ENCODE measurements around the gene PGGHG. TPM values are rescaled to one million over a fixed set of nuclear protein-coding genes. Genes with fewer than 3 reads are reported as not detected.
A peak's percentile ranks its signal among the peaks of the same experiment; 100 is the strongest.
"Not testable (repeated sequence)": the region's sequence is repeated elsewhere in the genome, so short reads cannot be mapped to it uniquely, and the experiment has no call there.

The PGGHG gene
- total RNA-seq, 2 experiments from 2014 or later = 641 to 664 TPM

DNA sequence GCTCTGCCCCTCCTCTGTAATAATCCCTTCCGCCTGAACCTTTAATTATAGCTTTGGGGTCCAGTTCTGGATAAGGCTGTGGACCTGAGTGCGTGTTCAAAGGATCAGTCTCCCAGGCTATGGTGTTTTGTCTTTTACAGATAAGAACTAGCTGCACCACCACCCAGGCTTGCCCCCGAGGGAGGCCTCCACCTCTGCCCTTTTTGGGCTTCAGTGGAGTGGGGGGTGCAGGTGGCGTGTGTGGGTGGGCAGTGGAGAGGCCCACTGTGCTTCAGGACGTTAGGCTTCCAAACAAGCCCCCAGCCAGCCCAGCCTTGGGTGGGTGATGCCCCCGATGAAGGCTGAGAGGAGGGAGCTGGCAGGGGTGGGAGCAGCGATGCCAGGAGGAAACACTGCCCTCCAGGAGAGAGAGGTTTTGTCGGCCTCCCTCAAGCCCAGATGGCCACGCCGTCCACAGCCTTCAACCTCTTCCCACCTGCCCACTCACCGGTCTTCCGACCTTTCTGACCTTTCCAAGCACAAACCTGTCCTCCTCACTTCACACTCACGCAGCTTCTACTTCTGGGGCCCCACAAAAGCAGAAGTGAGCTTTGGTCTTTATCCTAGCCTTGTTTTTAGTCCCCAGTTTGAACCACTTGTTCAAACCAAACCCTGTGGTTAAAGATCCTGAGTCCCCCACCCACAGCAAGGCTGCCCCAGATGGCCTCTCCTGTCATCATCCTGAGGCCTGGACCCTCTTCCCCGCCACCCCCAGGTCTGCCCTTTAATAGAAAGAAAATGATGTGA is 31.8 kb upstream of the PGGHG start:
- peaks cover 3% of the 10 kb centered on the region for H3K27me3 Mint-ChIP-seq
- peaks cover under 1% of the 10 kb centered on the region for H3K9me3 Mint-ChIP-seq
- peaks cover 5% of the 10 kb centered on the region for H3K36me3 Mint-ChIP-seq
- DNase-seq (no peak), ATAC-seq (ENCODE audit: low read depth) (no peak)
- H3K27ac Mint-ChIP-seq = no peak overlapping the region
- peaks cover 2% of the 10 kb centered on the region for H3K4me1 Mint-ChIP-seq
- POLR2A ChIA-PET = interaction anchor here (0.8 kb wide), 1 partner anchor 9 kb away, joined by 3 read pairs; no protein-coding TSS in a partner anchor
- H3K4me3 Mint-ChIP-seq = no peak overlapping the region

DNA sequence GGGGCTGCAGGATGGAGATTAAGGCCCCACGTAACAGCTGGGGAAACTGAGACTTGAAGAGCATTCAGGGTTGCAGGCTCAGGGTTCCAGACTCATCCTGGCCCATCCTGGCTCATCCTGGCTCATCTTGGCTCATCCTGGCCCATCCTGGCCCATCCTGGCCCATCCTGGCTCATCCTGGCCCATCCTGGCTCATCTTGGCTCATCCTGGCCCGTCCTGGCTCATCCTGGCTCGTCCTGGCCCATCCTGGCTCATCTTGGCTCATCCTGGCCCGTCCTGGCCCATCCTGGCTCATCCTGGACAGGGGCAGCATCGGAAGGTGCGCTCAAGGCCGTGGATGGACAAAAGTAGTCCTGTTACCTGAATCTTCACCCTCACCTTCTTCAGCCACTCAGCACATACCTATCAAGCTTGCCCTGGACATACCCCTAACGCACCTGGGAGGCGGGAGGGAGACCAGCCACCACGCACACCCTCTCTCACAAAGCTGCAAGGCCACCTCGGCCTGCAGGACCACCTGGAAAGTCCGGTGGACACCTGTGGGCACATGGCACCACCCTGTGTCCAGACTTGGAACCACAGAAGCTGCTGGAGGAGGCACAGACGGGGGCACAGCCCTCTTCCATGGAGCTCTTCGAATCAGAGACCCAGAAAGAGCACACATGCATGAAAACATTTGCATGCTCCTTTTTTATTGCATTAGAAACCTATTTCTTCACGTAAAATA is 31.0 kb upstream of the PGGHG start:
- peak overlapping the region; percentile 24 for H3K27ac Mint-ChIP-seq

DNA sequence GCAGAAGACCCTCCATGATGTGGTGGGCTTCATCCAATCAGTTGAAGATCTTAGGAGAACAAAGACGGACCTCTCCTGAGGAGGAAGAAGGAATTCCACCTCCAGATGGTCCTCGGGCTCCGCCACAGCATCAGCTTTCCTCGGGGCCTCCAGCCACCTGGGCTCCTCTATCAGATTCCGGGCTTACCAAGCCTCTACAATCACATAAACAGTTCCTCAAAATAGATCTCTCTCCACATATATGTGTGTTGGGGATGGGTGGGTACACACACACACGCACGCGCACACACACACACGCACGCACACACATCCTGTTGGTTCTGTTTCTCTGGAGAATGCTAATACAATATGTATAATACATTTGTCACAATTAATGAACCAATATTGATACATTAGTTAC is 29.5 kb upstream of the PGGHG start:
- H3K4me1 Mint-ChIP-seq = peaks cover 2% of the 10 kb centered on the region
- H3K9me3 Mint-ChIP-seq = peaks cover 2% of the 10 kb centered on the region
- H3K4me3 Mint-ChIP-seq = no peak overlapping the region
- peaks cover 3% of the 10 kb centered on the region for H3K27me3 Mint-ChIP-seq
- no peak for ATAC-seq (ENCODE audit: low read depth)
- POLR2A ChIA-PET = no interaction called here
- peaks cover 2% of the 10 kb centered on the region for H3K36me3 Mint-ChIP-seq
- H3K27ac Mint-ChIP-seq = no peak overlapping the region
- DNase-seq = no peak

More for the DNA sequence above, 31.0 kb upstream of the PGGHG start:
- Mint-ChIP-seq H3K4me3 (no peak overlapping the region), H3K27me3 (peaks cover 3% of the 10 kb centered on the region), H3K9me3 (peaks cover 2% of the 10 kb centered on the region), H3K4me1 (peaks cover 2% of the 10 kb centered on the region), H3K36me3 (peaks cover 4% of the 10 kb centered on the region)
- ATAC-seq (ENCODE audit: low read depth) (no peak), DNase-seq (no peak)
- POLR2A ChIA-PET = interaction anchor here (0.8 kb wide), 1 partner anchor 9 kb away, joined by 3 read pairs; no protein-coding TSS in a partner anchor

DNA sequence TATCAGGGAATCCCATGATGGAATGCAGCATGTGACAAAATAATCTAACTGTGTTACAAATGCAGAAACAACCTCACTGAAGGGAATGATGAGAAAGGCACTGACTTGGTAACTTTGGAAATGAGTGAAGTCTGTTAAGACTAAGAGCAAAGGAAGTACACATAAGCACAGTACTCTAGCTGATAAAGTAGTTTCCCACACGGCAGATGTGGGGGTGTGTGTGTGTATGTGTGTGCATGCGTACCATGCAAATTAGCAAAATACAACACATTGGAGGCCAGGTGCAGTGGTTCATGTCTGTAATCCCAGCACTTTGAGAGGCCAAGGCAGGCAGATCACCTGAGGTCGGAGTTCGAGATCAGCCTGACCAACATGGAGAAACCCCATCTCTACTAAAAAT is 27.3 kb upstream of the PGGHG start:
- H3K9me3 Mint-ChIP-seq = peaks cover 2% of the 10 kb centered on the region
- ATAC-seq (ENCODE audit: low read depth) (no peak), DNase-seq (no peak)
- H3K4me3 Mint-ChIP-seq = no peak overlapping the region
- H3K27ac Mint-ChIP-seq = no peak overlapping the region
- H3K4me1 Mint-ChIP-seq = no peaks in the 10 kb centered on the region
- POLR2A ChIA-PET = interaction anchor here (1.0 kb wide), 1 partner anchor 11 kb away, joined by 3 read pairs; no protein-coding TSS in a partner anchor
- peaks cover 2% of the 10 kb centered on the region for H3K36me3 Mint-ChIP-seq
- peaks cover 3% of the 10 kb centered on the region for H3K27me3 Mint-ChIP-seq

DNA sequence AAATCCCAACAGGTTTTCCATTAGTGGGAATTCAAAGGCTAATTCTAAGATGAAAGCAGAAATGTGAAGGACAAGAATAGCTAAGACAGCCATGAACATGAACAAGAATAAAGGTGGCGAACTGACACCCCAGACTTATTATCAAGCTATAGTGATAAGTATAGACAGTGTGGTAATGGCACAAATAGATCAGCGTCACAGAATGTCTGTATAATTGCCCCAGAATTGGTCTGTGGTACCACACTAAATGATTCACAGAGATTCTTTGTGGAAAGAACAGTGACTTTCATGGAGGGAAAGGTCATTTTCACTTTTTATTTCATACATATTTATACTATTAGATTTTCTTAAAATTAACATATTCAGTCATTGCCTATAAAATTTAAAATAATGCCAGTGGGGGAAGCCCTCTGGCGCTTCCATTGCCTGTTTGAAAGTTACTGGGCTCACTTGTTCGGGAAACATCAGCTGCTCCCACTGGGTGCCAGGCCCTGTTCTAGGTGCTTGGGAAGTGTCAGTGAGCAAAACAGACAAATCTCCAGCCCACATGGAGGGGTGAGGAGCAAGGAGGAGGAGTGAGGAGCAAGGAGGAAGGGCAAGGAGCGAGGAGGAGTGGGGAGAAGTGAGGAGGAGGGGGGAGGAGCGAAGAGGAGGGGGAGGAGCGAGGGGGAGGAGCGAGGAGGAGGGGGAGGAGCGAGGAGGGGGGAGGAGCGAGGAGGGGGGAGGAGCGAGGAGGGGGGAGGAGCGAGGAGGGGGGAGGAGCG is 22.1 kb upstream of the PGGHG start:
- H3K36me3 Mint-ChIP-seq = peaks cover 1% of the 10 kb centered on the region
- ATAC-seq (ENCODE audit: low read depth) (no peak), DNase-seq (no peak)
- H3K4me3 Mint-ChIP-seq = peak overlapping the region; percentile 80
- H3K4me1 Mint-ChIP-seq = peaks cover 25% of the 10 kb centered on the region
- H3K9me3 Mint-ChIP-seq = peaks cover 2% of the 10 kb centered on the region
- H3K27ac Mint-ChIP-seq = peak overlapping the region; percentile 80
- no peaks in the 10 kb centered on the region for H3K27me3 Mint-ChIP-seq
- POLR2A ChIA-PET = interaction anchor here (1.3 to 4.7 kb wide), 12 partner anchors 16 to 89 kb away, joined by 3 to 336 read pairs (median 21); partner anchors contain the start of genes BET1L, IFITM2, NLRP6 and PGGHG

DNA sequence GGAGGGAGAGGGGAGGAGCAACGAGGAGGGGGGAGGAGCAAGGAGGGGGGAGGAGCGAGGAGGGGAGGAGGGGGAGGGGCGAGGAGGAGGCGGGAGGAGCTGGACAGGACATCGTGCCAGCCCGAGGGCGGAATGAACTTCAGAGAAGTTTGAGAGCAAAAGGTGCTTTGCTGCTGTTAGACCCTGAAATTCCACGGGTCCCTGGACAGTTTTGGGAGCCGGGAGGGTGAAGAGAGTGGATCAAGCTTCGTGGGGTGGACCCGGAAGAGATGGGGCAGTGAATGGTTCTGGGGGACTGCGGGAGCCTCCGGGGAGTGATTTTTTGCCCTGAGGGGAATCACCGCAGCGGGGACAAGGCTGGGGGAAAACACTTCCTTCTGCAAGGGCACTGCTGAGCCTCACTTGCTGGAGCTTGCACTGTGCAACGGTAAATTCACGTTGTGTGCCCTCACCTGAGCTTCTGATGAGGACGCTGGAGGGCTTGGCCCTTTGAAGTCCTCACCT is 21.4 kb upstream of the PGGHG start:
- POLR2A ChIA-PET = interaction anchor here (0.9 to 4.7 kb wide), 17 partner anchors 17 to 241 kb away, joined by 3 to 336 read pairs (median 12); partner anchors contain the start of genes BET1L, IFITM2, NLRP6 and PGGHG
- no peaks in the 10 kb centered on the region for H3K27me3 Mint-ChIP-seq
- DNase-seq (peak; percentile 75), ATAC-seq (ENCODE audit: low read depth) (peak; percentile 59)
- peaks cover 25% of the 10 kb centered on the region for H3K4me1 Mint-ChIP-seq
- no peaks in the 10 kb centered on the region for H3K9me3 Mint-ChIP-seq
- peak overlapping the region; percentile 96 for H3K27ac Mint-ChIP-seq
- peaks cover 5% of the 10 kb centered on the region for H3K36me3 Mint-ChIP-seq
- peak overlapping the region; percentile 91 for H3K4me3 Mint-ChIP-seq

DNA sequence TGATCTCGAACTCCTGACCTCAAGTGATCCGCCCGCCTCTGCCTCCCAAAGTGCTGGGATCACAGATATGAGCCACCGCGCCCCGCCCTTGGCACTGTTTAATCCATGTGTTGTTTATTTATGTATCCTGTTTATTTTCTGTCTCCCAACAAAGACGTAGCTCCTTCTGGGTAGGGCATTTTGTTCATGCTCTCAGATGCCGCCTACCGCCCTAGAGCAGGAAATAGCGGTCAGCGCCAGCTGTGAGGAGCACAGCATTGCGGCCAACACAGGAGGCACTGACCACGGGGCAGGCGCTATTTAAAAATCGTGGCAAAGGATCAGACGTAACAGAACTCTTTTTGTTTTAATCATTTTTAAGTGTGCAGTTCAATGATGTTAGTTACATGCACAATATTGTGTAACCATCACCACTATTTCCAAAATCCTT is 20.2 kb upstream of the PGGHG start:
- DNase-seq = peak; percentile 69
- not testable (repeated sequence) for H3K9me3 Mint-ChIP-seq, H3K27me3 Mint-ChIP-seq, H3K36me3 Mint-ChIP-seq
- peaks cover 25% of the 10 kb centered on the region for H3K4me1 Mint-ChIP-seq
- POLR2A ChIA-PET = interaction anchor here (0.8 to 4.7 kb wide), 15 partner anchors 15 to 240 kb away, joined by 3 to 336 read pairs (median 15); partner anchors contain the start of genes BET1L, IFITM2, NLRP6 and PGGHG
- H3K27ac Mint-ChIP-seq = peak overlapping the region; percentile 96
- peak; percentile 41 for ATAC-seq (ENCODE audit: low read depth)
- peak overlapping the region; percentile 91 for H3K4me3 Mint-ChIP-seq

DNA sequence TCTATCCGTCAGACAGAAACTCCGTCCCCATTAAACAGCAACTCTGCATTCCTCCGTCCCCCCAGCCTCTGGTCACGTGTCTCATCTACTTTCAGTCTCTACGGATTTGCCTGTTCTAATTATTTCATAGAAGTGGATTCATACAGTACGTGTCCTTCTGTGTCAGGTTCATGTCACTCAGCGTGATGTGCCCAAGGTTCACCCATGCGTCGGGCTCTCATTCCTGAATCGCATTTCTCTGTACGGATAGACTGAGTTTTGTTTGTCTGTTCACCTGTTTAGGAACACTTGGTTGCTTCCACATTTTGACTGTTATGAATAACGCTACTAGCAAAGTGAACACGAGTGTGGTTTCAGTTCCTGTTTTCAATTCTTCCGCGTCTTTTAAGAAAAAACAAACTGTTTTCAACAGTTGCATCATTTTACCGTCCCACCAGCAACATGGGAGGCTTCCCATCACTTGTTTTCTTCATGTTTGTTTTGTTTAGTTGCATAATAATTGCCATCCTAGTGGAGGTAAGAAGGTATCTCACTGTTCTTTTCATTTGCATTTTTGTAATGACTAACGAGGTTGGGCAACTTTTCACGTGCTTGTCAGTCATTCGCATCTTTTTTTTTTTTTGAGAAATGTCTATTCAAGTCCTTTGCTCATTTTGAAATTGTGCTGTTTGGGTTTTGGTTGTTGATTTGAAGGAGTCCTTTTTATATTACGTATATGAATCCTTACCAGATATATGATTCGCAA is 19.6 kb upstream of the PGGHG start:
- H3K36me3 Mint-ChIP-seq = peaks cover 5% of the 10 kb centered on the region
- peak overlapping the region; percentile 91 for H3K4me3 Mint-ChIP-seq
- POLR2A ChIA-PET = interaction anchor here (0.8 to 4.7 kb wide), 13 partner anchors 15 to 86 kb away, joined by 3 to 336 read pairs (median 21); partner anchors contain the start of genes BET1L, IFITM2, NLRP6 and PGGHG
- H3K27ac Mint-ChIP-seq = peak overlapping the region; percentile 96
- H3K27me3 Mint-ChIP-seq = peaks cover 2% of the 10 kb centered on the region
- DNase-seq (peak; percentile 56), ATAC-seq (ENCODE audit: low read depth) (peak; percentile 34)
- H3K9me3 Mint-ChIP-seq = no peaks in the 10 kb centered on the region
- H3K4me1 Mint-ChIP-seq = peaks cover 25% of the 10 kb centered on the region

DNA sequence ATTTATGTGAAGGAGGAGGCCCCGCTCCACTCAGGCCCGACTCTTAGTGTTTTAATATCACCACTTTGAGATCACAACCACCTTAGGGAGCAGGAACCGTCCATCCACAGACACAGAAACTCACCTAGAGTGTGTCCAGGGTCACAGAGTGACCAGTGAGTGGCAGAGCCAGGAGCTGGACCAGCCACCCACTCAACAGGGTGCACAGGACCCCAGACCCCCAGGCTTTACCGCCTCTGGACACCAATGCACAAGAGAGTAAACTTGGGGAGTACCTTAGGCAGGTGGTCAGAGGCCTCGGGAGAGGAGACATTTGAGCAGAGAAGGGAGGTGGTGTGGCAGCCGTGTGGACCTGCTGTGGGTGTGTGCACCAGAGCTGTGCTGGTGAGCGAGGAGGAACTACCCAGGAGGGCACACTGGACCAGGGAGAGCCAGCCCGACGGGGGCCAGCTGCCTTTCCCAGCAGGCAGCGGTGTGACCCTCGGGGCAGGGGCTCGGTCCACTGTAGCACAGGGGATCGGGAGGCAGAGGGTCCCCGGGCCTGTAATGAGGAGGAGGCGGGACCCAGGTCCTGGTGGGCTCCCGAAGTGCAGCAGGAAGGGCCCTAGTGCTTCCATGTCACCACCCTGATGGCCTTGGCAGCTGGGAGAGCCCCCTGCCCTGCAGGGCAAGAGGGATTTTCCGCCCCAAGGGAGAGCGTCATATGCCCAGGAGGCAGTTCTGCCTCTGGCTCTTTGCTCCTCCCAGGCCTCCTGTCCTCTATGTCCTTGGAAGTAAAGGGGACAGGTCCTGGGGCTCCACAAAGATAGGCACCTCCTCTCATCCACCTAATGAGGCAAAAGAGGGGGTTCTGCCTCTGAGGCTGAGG is 18.2 kb upstream of the PGGHG start:
- POLR2A ChIA-PET = interaction anchor here (0.8 to 3.1 kb wide), 4 partner anchors 10 to 63 kb away, joined by 3 to 16 read pairs (median 9); partner anchors contain the start of genes BET1L and RIC8A
- ATAC-seq (ENCODE audit: low read depth) (no peak), DNase-seq (no peak)
- H3K4me3 Mint-ChIP-seq = no peak overlapping the region
- peaks cover 2% of the 10 kb centered on the region for H3K27me3 Mint-ChIP-seq
- H3K36me3 Mint-ChIP-seq = peaks cover 5% of the 10 kb centered on the region
- no peaks in the 10 kb centered on the region for H3K9me3 Mint-ChIP-seq
- peaks cover 25% of the 10 kb centered on the region for H3K4me1 Mint-ChIP-seq
- H3K27ac Mint-ChIP-seq = peak overlapping the region; percentile 80

DNA sequence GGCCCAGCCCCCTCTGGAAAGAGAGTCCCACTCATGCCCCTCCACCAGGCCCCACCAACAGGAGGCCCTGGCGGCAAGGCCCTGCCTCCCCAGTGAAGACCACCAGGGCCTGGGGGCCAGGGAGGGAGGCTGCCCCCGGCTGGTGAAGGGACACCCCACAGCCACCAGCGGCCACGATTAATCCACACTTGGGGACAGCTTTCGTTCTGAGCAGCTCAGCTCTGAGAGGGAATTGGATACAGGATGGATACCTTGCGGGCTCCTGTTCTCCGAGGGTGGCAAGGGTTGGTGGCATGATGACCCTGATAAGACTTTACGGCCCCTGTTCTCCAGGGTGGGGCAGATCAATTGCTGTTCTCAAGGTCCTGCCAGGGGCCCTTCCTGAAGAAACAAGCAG is 17.6 kb upstream of the PGGHG start:
- peaks cover 10% of the 10 kb centered on the region for H3K36me3 Mint-ChIP-seq
- peaks cover 25% of the 10 kb centered on the region for H3K4me1 Mint-ChIP-seq
- H3K27ac Mint-ChIP-seq = no peak overlapping the region
- ATAC-seq (ENCODE audit: low read depth) = no peak
- no peak for DNase-seq
- POLR2A ChIA-PET = interaction anchor here (0.8 to 3.1 kb wide), 5 partner anchors 9 to 64 kb away, joined by 3 to 16 read pairs (median 6); partner anchors contain the start of genes BET1L and RIC8A
- H3K9me3 Mint-ChIP-seq = peaks cover 4% of the 10 kb centered on the region
- no peak overlapping the region for H3K4me3 Mint-ChIP-seq
- H3K27me3 Mint-ChIP-seq = peaks cover 2% of the 10 kb centered on the region

DNA sequence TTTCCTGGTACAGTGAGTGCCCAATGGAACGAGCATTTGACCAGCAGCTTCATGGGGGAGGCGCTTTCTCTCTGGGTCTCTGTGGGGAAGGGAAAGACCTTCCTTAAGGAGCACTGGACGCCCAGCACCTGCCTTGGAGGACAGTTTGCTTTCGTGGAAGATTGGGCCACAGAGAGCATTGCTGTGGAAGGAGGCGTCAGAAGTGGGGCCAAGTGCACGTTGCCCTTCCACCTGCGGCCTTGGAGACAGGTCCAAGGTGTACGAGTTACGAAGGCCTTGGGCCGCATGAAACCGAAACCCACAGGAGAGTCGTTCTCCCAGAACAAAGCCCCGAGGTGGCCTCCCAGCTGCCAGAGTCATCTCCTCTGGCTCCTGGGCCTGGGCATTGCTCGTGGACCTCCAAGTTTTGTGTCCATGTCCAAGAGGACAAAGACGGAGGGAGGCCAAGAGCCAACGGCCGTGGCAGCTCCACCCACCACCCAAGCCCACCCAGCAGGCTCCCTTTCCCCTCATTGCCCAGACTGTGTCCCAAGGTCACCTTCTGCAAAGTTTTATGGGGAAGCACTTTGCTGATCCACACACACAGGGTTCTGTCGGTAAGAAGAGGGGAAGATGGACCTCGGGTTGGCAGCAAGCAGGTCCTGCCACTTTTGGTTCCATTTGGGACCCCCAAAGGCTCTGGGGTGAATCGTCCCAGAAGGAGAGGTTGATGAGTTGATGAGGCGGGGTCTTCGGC is 16.6 kb upstream of the PGGHG start:
- DNase-seq (no peak), ATAC-seq (ENCODE audit: low read depth) (no peak)
- Mint-ChIP-seq H3K36me3 (peaks cover 17% of the 10 kb centered on the region), H3K9me3 (peaks cover 9% of the 10 kb centered on the region), H3K4me1 (peaks cover 23% of the 10 kb centered on the region), H3K27me3 (peaks cover 2% of the 10 kb centered on the region), H3K27ac (no peak overlapping the region), H3K4me3 (no peak overlapping the region)
- POLR2A ChIA-PET = interaction anchor here (1.2 to 3.1 kb wide), 3 partner anchors 8 to 15 kb away, joined by 6 to 16 read pairs (median 14); no protein-coding TSS in a partner anchor

Measured in activated naive CD8-positive, alpha-beta T cell treated with anti-CD3 and anti-CD28 coated beads, Interleukin-2, amount 10 ng/mL, durations not matched to agents 7 days and 5 days (primary cell).